SK-MEL-5 (cell line): ENCODE results near the gene ATP10B. TPM values are rescaled to one million over a fixed set of nuclear protein-coding genes. Genes with fewer than 3 reads are reported as not detected.

Experiments used
- DNase-seq: peaks from one replicate; pipeline ENCODE4 v3.0.0-alpha.2; 2016; ENCODE audit warnings: low read depth, low spot score
- in situ Hi-C: cut with HindIII; loops from 2 replicates; pipeline ENCODE4 v1.10.0; 2016; ENCODE audit warnings: low sequenced_read_pairs, high pct_unique_total_duplicates, low pct_unique_long_range_greater_than_20kb
- total RNA-seq: library from RNA; depleted of rRNA; stranded (reverse); fragments of >200 nt; shearing (Covaris generic); gene quantifications from 2 replicates; pipeline ENCODE4 v1.2.3, GENCODE V29; 2014

The ATP10B gene
- total RNA-seq, 1 experiment from 2014 or later: 4.3 TPM

DNA sequence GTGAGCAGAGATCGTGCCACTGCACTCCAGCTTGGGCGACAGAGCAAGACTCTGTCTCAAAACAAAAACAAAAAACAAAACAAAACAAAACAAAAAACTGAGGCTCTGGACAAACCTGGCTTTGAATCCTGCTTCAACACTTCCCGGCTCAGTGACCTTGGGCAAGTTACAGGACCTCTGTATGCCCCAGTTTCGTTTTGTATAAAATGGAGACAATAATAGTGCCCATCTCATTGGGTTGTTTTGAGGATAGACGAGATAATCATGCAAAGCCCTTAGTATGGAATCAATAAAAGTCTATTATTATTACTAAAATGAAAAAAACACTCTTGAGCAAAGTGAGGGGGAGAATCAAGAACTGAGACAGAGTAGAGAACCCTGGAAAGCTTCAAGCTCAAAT is 184.9 kb downstream of the ATP10B start:
- in situ Hi-C loops: no loop called here
- no peak for DNase-seq

GRCh38 chr5:160665460-160665859 is 186.6 kb downstream of the ATP10B start:
- in situ Hi-C loops: no loop called here
- no peak for DNase-seq

DNA sequence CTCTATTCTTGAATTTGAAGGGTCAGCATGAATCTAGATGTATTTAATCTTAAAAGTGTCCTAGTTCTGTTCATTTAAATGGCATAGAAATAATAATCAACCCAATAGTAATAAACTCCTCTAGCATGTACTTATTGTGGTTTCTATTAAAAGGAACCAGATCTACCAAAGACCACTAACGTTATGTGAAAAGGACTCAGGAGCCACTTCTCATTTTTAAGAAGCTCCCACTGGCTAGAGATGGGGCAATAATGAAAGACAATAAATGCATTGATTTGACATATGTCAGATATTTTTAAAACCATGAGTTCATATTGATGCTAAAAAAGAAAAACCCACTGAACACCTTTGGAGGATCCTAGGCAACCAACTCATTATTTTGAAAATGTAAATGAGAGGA is 191.9 kb downstream of the ATP10B start:
- in situ Hi-C loops: no loop called here
- DNase-seq: no peak

- in situ Hi-C loops: no loop called here
- no peak for DNase-seq
These were observed 194.2 kb downstream of the ATP10B start for GRCh38 chr5:160657622-160658458.

DNA sequence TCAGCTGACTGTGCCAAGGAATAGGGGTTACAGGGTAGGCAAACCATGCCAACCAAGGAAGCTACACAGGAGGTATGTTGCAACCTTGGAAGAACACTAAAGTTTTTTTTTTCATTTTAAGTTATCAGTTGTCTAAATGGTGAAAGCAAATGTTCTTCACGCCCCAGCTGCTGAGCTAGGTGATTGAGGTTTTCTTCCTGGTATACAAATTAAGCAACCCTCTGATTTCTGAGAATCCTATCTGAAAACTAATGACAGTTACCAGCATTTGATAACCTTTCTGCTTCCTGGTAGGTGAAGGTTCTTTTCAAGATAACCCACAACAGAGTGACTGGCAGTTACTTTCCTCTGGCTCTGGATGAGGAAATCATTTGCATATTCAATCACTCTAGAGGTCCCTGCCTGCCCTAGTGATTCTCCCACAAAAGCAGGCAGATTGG is 194.9 kb downstream of the ATP10B start:
- in situ Hi-C loops: no loop called here

DNA sequence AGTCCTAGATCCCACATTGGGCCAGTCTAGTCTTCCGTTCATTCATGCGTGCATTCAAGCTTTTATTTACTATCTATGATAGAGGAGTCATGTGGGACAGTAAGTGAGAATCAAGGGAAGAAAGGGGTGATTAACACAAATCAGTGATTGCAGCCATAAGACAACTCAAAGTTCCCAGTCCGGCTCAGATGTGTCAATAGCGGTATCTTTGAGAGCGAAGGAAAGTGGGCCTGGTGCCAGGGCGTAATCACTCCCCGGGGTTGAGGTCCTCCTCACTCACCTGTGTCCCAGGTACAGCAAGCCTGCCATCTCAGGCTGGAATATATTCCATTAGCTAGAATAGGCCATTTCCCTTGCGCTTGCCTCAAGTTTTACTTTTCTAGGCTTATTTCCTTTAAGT is 196.3 kb downstream of the ATP10B start:
- in situ Hi-C loops: no loop called here
- no peak for DNase-seq

More for the DNA sequence above, 194.9 kb downstream of the ATP10B start:
- DNase-seq: no peak

GRCh38 chr5:160651692-160652645 is 200.0 kb downstream of the ATP10B start:
- in situ Hi-C loops: no loop called here
- DNase-seq: peak; percentile 42

DNA sequence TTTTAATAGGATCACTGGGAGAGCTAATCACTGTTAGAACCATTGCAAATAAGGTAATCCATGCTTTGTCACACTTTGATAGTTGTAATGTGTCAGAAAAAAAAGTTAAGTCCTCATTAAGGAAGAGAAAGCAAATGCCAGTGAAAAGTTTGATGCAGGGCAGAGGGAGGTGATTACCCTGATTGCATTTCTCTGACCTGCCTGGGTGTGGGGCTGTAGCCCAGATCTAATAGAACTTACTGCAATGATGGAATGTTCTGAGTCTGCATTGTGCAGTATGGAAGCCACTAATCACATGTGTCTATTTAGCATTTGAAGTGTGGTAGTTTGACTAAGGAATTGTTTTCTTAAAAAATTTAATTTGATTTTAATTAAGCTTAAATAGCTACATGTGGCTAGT is 202.7 kb downstream of the ATP10B start:
- in situ Hi-C loops: no loop called here
- DNase-seq: peak; percentile 71

DNA sequence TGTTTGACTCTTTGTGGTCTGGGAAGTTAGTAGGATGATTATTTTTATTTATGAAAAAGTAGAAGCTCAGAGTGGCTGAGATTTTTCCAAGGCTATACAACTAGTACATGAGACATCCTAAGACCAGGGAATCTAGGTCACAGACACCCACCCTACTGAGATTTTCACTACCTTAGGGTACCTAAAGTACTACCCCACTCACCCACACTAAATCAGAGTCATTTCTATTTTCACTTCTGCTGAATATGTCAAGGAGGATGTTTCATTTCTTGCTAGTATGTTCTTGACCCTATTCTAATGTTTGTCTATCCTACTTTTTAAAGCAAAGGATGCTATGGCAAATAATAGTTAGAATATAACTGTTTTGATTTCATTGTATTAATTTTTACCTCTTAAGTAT is 206.0 kb downstream of the ATP10B start:
- in situ Hi-C loops: no loop called here
- DNase-seq: no peak

GRCh38 chr5:160643616-160644240 is 208.3 kb downstream of the ATP10B start:
- no peak for DNase-seq
- in situ Hi-C loops: no loop called here

DNA sequence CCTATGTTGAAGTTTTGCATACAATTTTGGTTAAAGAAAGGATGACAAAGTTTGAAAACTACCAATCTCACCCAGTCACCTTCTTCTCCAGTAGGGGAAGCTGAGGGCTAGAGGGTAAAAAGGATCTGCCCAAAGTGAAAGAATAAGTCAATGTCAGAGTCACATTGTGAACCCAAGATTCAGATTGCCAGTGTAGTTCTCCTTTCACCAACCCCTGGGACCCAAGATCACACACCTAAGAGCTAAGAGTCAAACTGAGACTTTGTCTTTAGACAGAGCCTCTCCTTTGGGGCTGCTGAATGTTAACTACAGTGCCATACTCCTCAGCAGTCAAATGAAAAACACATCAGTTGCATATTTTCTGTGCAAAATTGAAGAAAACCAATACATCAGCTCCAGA is 210.6 kb downstream of the ATP10B start:
- in situ Hi-C loops: no loop called here

DNA sequence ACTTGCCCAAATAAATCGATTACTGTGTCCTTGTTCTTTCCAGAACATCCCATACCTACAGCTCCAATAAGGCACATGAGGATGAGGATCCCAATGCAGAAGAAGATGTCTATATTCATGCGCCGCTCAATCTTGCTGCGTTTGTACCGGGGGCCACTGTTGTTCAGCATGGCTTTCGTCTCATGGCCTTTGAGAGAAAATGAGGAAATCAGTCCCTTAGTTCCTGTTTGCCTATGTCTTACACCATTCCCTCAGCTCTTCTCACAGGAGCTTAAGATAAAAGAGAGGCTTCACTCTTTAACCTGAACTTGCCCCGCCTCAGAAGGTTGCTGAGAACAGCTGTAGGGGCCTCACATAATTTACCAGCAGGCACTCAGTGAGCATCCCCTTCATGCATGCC is 211.6 kb downstream of the ATP10B start:
- in situ Hi-C loops: no loop called here
- DNase-seq: no peak

More for the DNA sequence above, 210.6 kb downstream of the ATP10B start:
- DNase-seq: no peak

GRCh38 chr5:160638161-160638742 is 213.8 kb downstream of the ATP10B start:
- in situ Hi-C loops: no loop called here
- DNase-seq: no peak

- in situ Hi-C loops: no loop called here
- DNase-seq: no peak
These were observed 214.5 kb downstream of the ATP10B start for GRCh38 chr5:160637357-160638090.

- DNase-seq: no peak
- in situ Hi-C loops: no loop called here
These were observed 216.3 kb downstream of the ATP10B start for GRCh38 chr5:160635663-160636062.

DNA sequence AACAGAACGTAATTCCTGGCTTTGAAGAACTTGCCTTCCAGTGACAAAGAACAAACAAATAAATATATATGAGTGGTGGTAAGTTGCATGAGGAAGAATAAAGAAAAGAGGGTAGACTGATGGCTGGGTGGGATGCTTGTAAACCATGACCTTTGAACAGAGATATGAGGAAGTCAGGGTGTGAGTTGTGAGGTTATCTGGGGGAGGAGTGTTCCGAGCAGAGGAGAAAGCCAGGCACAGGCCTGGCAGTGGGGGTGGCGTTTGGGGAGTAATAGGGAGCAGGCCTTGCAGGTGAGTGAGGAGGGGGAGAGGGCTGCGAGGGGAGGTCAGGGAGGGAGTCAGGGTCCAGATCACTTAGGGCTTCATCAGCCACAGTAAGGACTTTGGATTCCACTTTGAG is 217.0 kb downstream of the ATP10B start:
- in situ Hi-C loops: no loop called here

DNA sequence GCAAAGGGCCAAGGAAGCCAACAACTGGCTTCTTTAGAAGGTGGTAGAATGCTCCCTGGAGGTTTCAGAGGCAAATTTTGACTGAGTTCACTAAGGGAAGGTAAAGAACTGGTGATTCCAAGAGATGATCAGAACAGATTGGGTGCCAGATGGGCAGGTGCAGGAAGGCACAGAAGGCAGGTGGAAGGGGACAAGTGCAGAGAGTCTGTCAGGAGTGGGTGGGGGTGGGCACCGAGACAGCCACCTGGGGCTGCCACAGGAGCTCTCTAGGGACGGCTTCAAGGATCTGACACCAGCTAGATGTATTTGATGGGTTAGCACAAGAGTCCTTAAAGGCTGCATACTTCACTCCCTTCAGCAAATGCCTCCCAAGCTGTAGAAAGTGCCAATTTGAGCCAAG is 223.0 kb downstream of the ATP10B start:
- in situ Hi-C loops: no loop called here

More for the DNA sequence above, 217.0 kb downstream of the ATP10B start:
- no peak for DNase-seq

More for the DNA sequence above, 223.0 kb downstream of the ATP10B start:
- DNase-seq: no peak
